HG03039 (cell line): ENCODE measurements around the gene FBXL19.

ENCODE experiments used
- ATAC-seq: cut with Tn5 transposase; IDR thresholded peaks from one replicate; pipeline ENCODE4 v1.9.1; 2021; ENCODE audit warnings: mild to moderate bottlenecking, moderate library complexity; ENCODE audit not compliant: unreplicated experiment

FBXL19 gene

GRCh38 chr16:30984669-30985400, 61.5 kb downstream of the FBXL19 start, which contains the start of gene HSD3B7:
Gene HSD3B7 (plus strand): TSS chr16:30985207. CDS start chr16:30985659, 452 bp downstream.
- no peak for ATAC-seq

- ATAC-seq, result no peak
These were observed 62.2 kb downstream of the FBXL19 start for GRCh38 chr16:30985401-30986128.

- no peak for ATAC-seq
These were observed 63.0 kb downstream of the FBXL19 start for GRCh38 chr16:30986129-30986991.

- no peak for ATAC-seq
These were observed 64.3 kb downstream of the FBXL19 start for GRCh38 chr16:30987581-30988190.

GRCh38 chr16:30989469-30990047, 66.2 kb downstream of the FBXL19 start:
- ATAC-seq, result no peak

GRCh38 chr16:30990105-30990504, 66.7 kb downstream of the FBXL19 start:
- ATAC-seq, result no peak

- ATAC-seq, result no peak
These were observed 67.7 kb downstream of the FBXL19 start for GRCh38 chr16:30991052-30991451.

- no peak for ATAC-seq
These were observed 69.0 kb downstream of the FBXL19 start for GRCh38 chr16:30992276-30992780.

- ATAC-seq, result no peak
These were observed 69.8 kb downstream of the FBXL19 start for GRCh38 chr16:30992931-30993816.

GRCh38 chr16:30995927-30996323, 72.6 kb downstream of the FBXL19 start:
- no peak for ATAC-seq

- no peak for ATAC-seq
These were observed 73.1 kb downstream of the FBXL19 start for GRCh38 chr16:30996324-30996984.

- peak; percentile 62 for ATAC-seq
These were observed 73.8 kb downstream of the FBXL19 start for GRCh38 chr16:30996985-30997724.

- no peak for ATAC-seq
These were observed 74.6 kb downstream of the FBXL19 start for GRCh38 chr16:30997725-30998711.
